HG02938 (cell line): Measurements from ENCODE around the gene RPA1.
"Not testable (repeated sequence)": the region's sequence is repeated elsewhere in the genome, so short reads cannot be mapped to it uniquely, and the experiment has no call there.

Experiments
- ATAC-seq: cut with Tn5 transposase; IDR thresholded peaks from one replicate; pipeline ENCODE4 v1.9.1; 2021; ENCODE audit warnings: mild to moderate bottlenecking, moderate library complexity; ENCODE audit not compliant: unreplicated experiment

The RPA1 gene

GRCh38 chr17:1873418-1873817 is 43.6 kb downstream of the RPA1 start:
- no peak for ATAC-seq

- no peak for ATAC-seq
Measured at GRCh38 chr17:1875597-1875996, 45.8 kb downstream of the RPA1 start.

GRCh38 chr17:1878419-1879121 is 48.8 kb downstream of the RPA1 start:
- no peak for ATAC-seq

- no peak for ATAC-seq
Measured at GRCh38 chr17:1880851-1881630, 51.2 kb downstream of the RPA1 start.

- ATAC-seq, result no peak
Measured at GRCh38 chr17:1882836-1883235, 53.0 kb downstream of the RPA1 start.

GRCh38 chr17:1883536-1883935 is 53.7 kb downstream of the RPA1 start:
- no peak for ATAC-seq

GRCh38 chr17:1888741-1889140 is 58.9 kb downstream of the RPA1 start:
- no peak for ATAC-seq

GRCh38 chr17:1890758-1891450 is 61.1 kb downstream of the RPA1 start:
- ATAC-seq, result no peak

GRCh38 chr17:1894753-1895339 is 65.0 kb downstream of the RPA1 start:
- no peak for ATAC-seq

GRCh38 chr17:1895479-1895878 is 65.7 kb downstream of the RPA1 start:
- ATAC-seq, result not testable (repeated sequence)

GRCh38 chr17:1896243-1897104 is 66.7 kb downstream of the RPA1 start:
- no peak for ATAC-seq

- no peak for ATAC-seq
Measured at GRCh38 chr17:1897105-1897656, 67.4 kb downstream of the RPA1 start.

- no peak for ATAC-seq
Measured at GRCh38 chr17:1898332-1898731, 68.5 kb downstream of the RPA1 start.

GRCh38 chr17:1898872-1899271 is 69.1 kb downstream of the RPA1 start:
- no peak for ATAC-seq

- ATAC-seq, result no peak
Measured at GRCh38 chr17:1899403-1900000, 69.7 kb downstream of the RPA1 start.

- no peak for ATAC-seq
Measured at GRCh38 chr17:1904273-1905182, 74.7 kb downstream of the RPA1 start.

GRCh38 chr17:1905190-1905913 is 75.5 kb downstream of the RPA1 start:
- no peak for ATAC-seq

- ATAC-seq, result no peak
Measured at GRCh38 chr17:1906662-1907101, 76.9 kb downstream of the RPA1 start.
